22Rv1 (cell line): ENCODE measurements around the gene KRT34.

Source experiments
- CTCF ChIP-seq: fragments of 450-650 bp; IDR thresholded peaks from 2 replicates; pipeline ENCODE4 v1.5.1; 2017; ENCODE audit warnings: mild to moderate bottlenecking
- ZFX ChIP-seq: fragments of 450-650 bp; IDR thresholded peaks from 2 replicates; pipeline ENCODE4 v1.6.1; 2017; ENCODE audit warnings: antibody characterized with exemption, borderline replicate concordance

GRCh38 chr17:41411072-41411840 lies 29.1 kb upstream of the KRT34 start:
- TF ChIP-seq CTCF (no peak), ZFX (no peak)
